Fibroblast of the aortic adventitia (primary cell): ENCODE measurements around the gene FMR1. TPM values are rescaled to one million over a fixed set of nuclear protein-coding genes. Genes with fewer than 3 reads are reported as not detected.

Experiments
- DNase-seq: peaks from one replicate; pipeline ENCODE4 v3.0.0-alpha.2; 2010; ENCODE audit warnings: low read depth
- H3K4me3 ChIP-seq: 2 replicates; pipeline ENCODE4 v1.5.1; 2011; ENCODE audit warnings: low read depth, mild to moderate bottlenecking, control low read depth, low read length, moderate library complexity
- CTCF ChIP-seq: IDR thresholded peaks from 2 replicates; pipeline ENCODE4 v1.5.1; 2011; ENCODE audit warnings: mild to moderate bottlenecking, low read length, control low read depth, inconsistent platforms; ENCODE audit not compliant: insufficient read depth
- total RNA-seq: library from RNA; depleted of rRNA; stranded (reverse); fragments of >200 nt; gene quantifications from 2 replicates; pipeline ENCODE4 v1.2.3, GENCODE V29; 2012; ENCODE audit warnings: low replicate concordance

Gene FMR1
- 32.1 and 49.6 TPM in 2 replicates for total RNA-seq

GRCh38 chrX:147911192-147912022 is at the start of gene FMR1:
FMR1 (plus strand) TSS chrX:147911919; CDS start chrX:147912180, 261 bp downstream.
- TF ChIP-seq CTCF: no peak
- H3K4me3 ChIP-seq: peak within 1 kb of the TSS; percentile 75
- DNase-seq: peak; percentile 87

GRCh38 chrX:147875866-147876596 is 35.7 kb upstream of the FMR1 start:
- no peak for DNase-seq
- no peak for TF ChIP-seq CTCF
- no peak overlapping the region for H3K4me3 ChIP-seq

- DNase-seq: no peak
Measured at GRCh38 chrX:147876849-147877646, 34.7 kb upstream of the FMR1 start.

GRCh38 chrX:147877726-147878125 is 34.0 kb upstream of the FMR1 start:
- DNase-seq: no peak
- TF ChIP-seq CTCF: no peak

More at GRCh38 chrX:147876849-147877646, 34.7 kb upstream of the FMR1 start:
- no peak overlapping the region for H3K4me3 ChIP-seq
- no peak for TF ChIP-seq CTCF

GRCh38 chrX:147884958-147885357 is 26.8 kb upstream of the FMR1 start:
- no peak for TF ChIP-seq CTCF
- H3K4me3 ChIP-seq: no peak overlapping the region
- DNase-seq: no peak

More at GRCh38 chrX:147877726-147878125, 34.0 kb upstream of the FMR1 start:
- no peak overlapping the region for H3K4me3 ChIP-seq

- H3K4me3 ChIP-seq: no peak overlapping the region
- no peak for DNase-seq
- TF ChIP-seq CTCF: no peak
Measured at GRCh38 chrX:147890756-147891155, 21.0 kb upstream of the FMR1 start.
